Measurements from ENCODE around the gene WASF1.
"Not testable (repeated sequence)": the region's sequence is repeated elsewhere in the genome, so short reads cannot be mapped to it uniquely, and the experiment has no call there.

Gene WASF1

GRCh38 chr6:110089323-110089722 is 90.1 kb downstream of the WASF1 start:
- H3K4me3 ChIP-seq (ENCODE audit: low read depth, low read length), result no peak overlapping the region
- H3K36me3 ChIP-seq (ENCODE audit: control insufficient read depth, insufficient read depth, low read length), result no peaks in the 10 kb centered on the region
- H3K27ac ChIP-seq (ENCODE audit: low read depth, low read length), result no peak overlapping the region
- peaks cover under 1% of the 10 kb centered on the region; the same call in 1 of the 2 replicates for H3K4me1 ChIP-seq (ENCODE audit: control insufficient read depth, insufficient read depth, low read length)
- peaks cover 3% of the 10 kb centered on the region; the same call in 1 of the 2 replicates for H3K9me3 ChIP-seq (ENCODE audit: control insufficient read depth, insufficient read depth, low read depth, low read length)
- no peak overlapping the region for H3K9ac ChIP-seq (ENCODE audit: low read length)
- no peaks in the 10 kb centered on the region for H3K27me3 ChIP-seq (ENCODE audit: control insufficient read depth, insufficient read depth, low read length)

- peaks cover 7% of the 10 kb centered on the region; the same call in 1 of the 2 replicates for H3K4me1 ChIP-seq (ENCODE audit: control insufficient read depth, insufficient read depth, low read length)
- H3K4me3 ChIP-seq (ENCODE audit: low read depth, low read length), result no peak overlapping the region
- H3K27me3 ChIP-seq (ENCODE audit: control insufficient read depth, insufficient read depth, low read length), result no peaks in the 10 kb centered on the region
- no peak overlapping the region for H3K27ac ChIP-seq (ENCODE audit: low read depth, low read length)
- peaks cover 3% of the 10 kb centered on the region; the same call in 1 of the 2 replicates for H3K9me3 ChIP-seq (ENCODE audit: control insufficient read depth, insufficient read depth, low read depth, low read length)
- no peak overlapping the region for H3K9ac ChIP-seq (ENCODE audit: low read length)
- H3K36me3 ChIP-seq (ENCODE audit: control insufficient read depth, insufficient read depth, low read length), result no peaks in the 10 kb centered on the region
Observed at GRCh38 chr6:110085285-110085684, 94.2 kb downstream of the WASF1 start.

GRCh38 chr6:110083875-110084585 is 95.4 kb downstream of the WASF1 start:
- Histone ChIP-seq H3K27ac (ENCODE audit: low read depth, low read length) (no peak overlapping the region), H3K9me3 (ENCODE audit: control insufficient read depth, insufficient read depth, low read depth, low read length) (no peaks in the 10 kb centered on the region), H3K4me1 (ENCODE audit: control insufficient read depth, insufficient read depth, low read length) (peaks cover 7% of the 10 kb centered on the region; the same call in 1 of the 2 replicates), H3K9ac (ENCODE audit: low read length) (no peak overlapping the region), H3K4me3 (ENCODE audit: low read depth, low read length) (no peak overlapping the region), H3K27me3 (ENCODE audit: control insufficient read depth, insufficient read depth, low read length) (no peaks in the 10 kb centered on the region), H3K36me3 (ENCODE audit: control insufficient read depth, insufficient read depth, low read length) (no peaks in the 10 kb centered on the region)

- H3K4me1 ChIP-seq (ENCODE audit: control insufficient read depth, insufficient read depth, low read length), result no peaks in the 10 kb centered on the region
- H3K4me3 ChIP-seq (ENCODE audit: low read depth, low read length), result no peak overlapping the region
- no peaks in the 10 kb centered on the region for H3K36me3 ChIP-seq (ENCODE audit: control insufficient read depth, insufficient read depth, low read length)
- H3K9ac ChIP-seq (ENCODE audit: low read length), result no peak overlapping the region
- H3K9me3 ChIP-seq (ENCODE audit: control insufficient read depth, insufficient read depth, low read depth, low read length), result no peaks in the 10 kb centered on the region
- H3K27ac ChIP-seq (ENCODE audit: low read depth, low read length), result no peak overlapping the region
- no peaks in the 10 kb centered on the region for H3K27me3 ChIP-seq (ENCODE audit: control insufficient read depth, insufficient read depth, low read length)
Observed at GRCh38 chr6:110075406-110075805, 104.1 kb downstream of the WASF1 start.

- H3K9ac ChIP-seq (ENCODE audit: low read length); H3K36me3 ChIP-seq (ENCODE audit: control insufficient read depth, insufficient read depth, low read length); H3K27me3 ChIP-seq (ENCODE audit: control insufficient read depth, insufficient read depth, low read length); H3K4me3 ChIP-seq (ENCODE audit: low read depth, low read length); H3K9me3 ChIP-seq (ENCODE audit: control insufficient read depth, insufficient read depth, low read depth, low read length); H3K27ac ChIP-seq (ENCODE audit: low read depth, low read length); H3K4me1 ChIP-seq (ENCODE audit: control insufficient read depth, insufficient read depth, low read length): not testable (repeated sequence)
Observed at GRCh38 chr6:110073474-110073873, 106.0 kb downstream of the WASF1 start.

GRCh38 chr6:110068592-110068967 is 110.9 kb downstream of the WASF1 start:
- H3K9ac ChIP-seq (ENCODE audit: low read length), result no peak overlapping the region
- no peak overlapping the region for H3K27ac ChIP-seq (ENCODE audit: low read depth, low read length)
- no peaks in the 10 kb centered on the region for H3K4me1 ChIP-seq (ENCODE audit: control insufficient read depth, insufficient read depth, low read length)
- no peak overlapping the region for H3K4me3 ChIP-seq (ENCODE audit: low read depth, low read length)
- no peaks in the 10 kb centered on the region for H3K27me3 ChIP-seq (ENCODE audit: control insufficient read depth, insufficient read depth, low read length)
- H3K36me3 ChIP-seq (ENCODE audit: control insufficient read depth, insufficient read depth, low read length), result no peaks in the 10 kb centered on the region
- no peaks in the 10 kb centered on the region for H3K9me3 ChIP-seq (ENCODE audit: control insufficient read depth, insufficient read depth, low read depth, low read length)

GRCh38 chr6:110067837-110068591 is 111.5 kb downstream of the WASF1 start:
- Histone ChIP-seq H3K27me3 (ENCODE audit: control insufficient read depth, insufficient read depth, low read length) (no peaks in the 10 kb centered on the region), H3K4me3 (ENCODE audit: low read depth, low read length) (no peak overlapping the region), H3K36me3 (ENCODE audit: control insufficient read depth, insufficient read depth, low read length) (no peaks in the 10 kb centered on the region), H3K4me1 (ENCODE audit: control insufficient read depth, insufficient read depth, low read length) (no peaks in the 10 kb centered on the region), H3K27ac (ENCODE audit: low read depth, low read length) (no peak overlapping the region), H3K9ac (ENCODE audit: low read length) (no peak overlapping the region), H3K9me3 (ENCODE audit: control insufficient read depth, insufficient read depth, low read depth, low read length) (no peaks in the 10 kb centered on the region)

- Histone ChIP-seq H3K36me3 (ENCODE audit: control insufficient read depth, insufficient read depth, low read length) (no peaks in the 10 kb centered on the region), H3K4me1 (ENCODE audit: control insufficient read depth, insufficient read depth, low read length) (no peaks in the 10 kb centered on the region), H3K27me3 (ENCODE audit: control insufficient read depth, insufficient read depth, low read length) (no peaks in the 10 kb centered on the region), H3K9ac (ENCODE audit: low read length) (no peak overlapping the region), H3K4me3 (ENCODE audit: low read depth, low read length) (no peak overlapping the region), H3K27ac (ENCODE audit: low read depth, low read length) (no peak overlapping the region), H3K9me3 (ENCODE audit: control insufficient read depth, insufficient read depth, low read depth, low read length) (no peaks in the 10 kb centered on the region)
Observed at GRCh38 chr6:110064744-110065524, 114.5 kb downstream of the WASF1 start.

- Histone ChIP-seq H3K27me3 (ENCODE audit: control insufficient read depth, insufficient read depth, low read length) (no peaks in the 10 kb centered on the region), H3K36me3 (ENCODE audit: control insufficient read depth, insufficient read depth, low read length) (no peaks in the 10 kb centered on the region), H3K27ac (ENCODE audit: low read depth, low read length) (no peak overlapping the region), H3K9ac (ENCODE audit: low read length) (no peak overlapping the region), H3K4me1 (ENCODE audit: control insufficient read depth, insufficient read depth, low read length) (no peaks in the 10 kb centered on the region), H3K9me3 (ENCODE audit: control insufficient read depth, insufficient read depth, low read depth, low read length) (no peaks in the 10 kb centered on the region), H3K4me3 (ENCODE audit: low read depth, low read length) (no peak overlapping the region)
Observed at GRCh38 chr6:110063594-110064263, 115.7 kb downstream of the WASF1 start.

GRCh38 chr6:110055387-110055735 is 124.1 kb downstream of the WASF1 start:
- H3K9ac ChIP-seq (ENCODE audit: low read length), result no peak overlapping the region
- peaks cover 5% of the 10 kb centered on the region; the same call in 1 of the 2 replicates for H3K4me1 ChIP-seq (ENCODE audit: control insufficient read depth, insufficient read depth, low read length)
- no peaks in the 10 kb centered on the region for H3K9me3 ChIP-seq (ENCODE audit: control insufficient read depth, insufficient read depth, low read depth, low read length)
- H3K36me3 ChIP-seq (ENCODE audit: control insufficient read depth, insufficient read depth, low read length), result no peaks in the 10 kb centered on the region
- H3K4me3 ChIP-seq (ENCODE audit: low read depth, low read length), result no peak overlapping the region
- H3K27ac ChIP-seq (ENCODE audit: low read depth, low read length), result no peak overlapping the region
- H3K27me3 ChIP-seq (ENCODE audit: control insufficient read depth, insufficient read depth, low read length), result no peaks in the 10 kb centered on the region
